ENCODE data around the gene LRIT1. TPM values are rescaled to one million over a fixed set of nuclear protein-coding genes. Genes with fewer than 3 reads are reported as not detected.
"Not testable (repeated sequence)": the region's sequence is repeated elsewhere in the genome, so short reads cannot be mapped to it uniquely, and the experiment has no call there.

The LRIT1 gene, protein sequence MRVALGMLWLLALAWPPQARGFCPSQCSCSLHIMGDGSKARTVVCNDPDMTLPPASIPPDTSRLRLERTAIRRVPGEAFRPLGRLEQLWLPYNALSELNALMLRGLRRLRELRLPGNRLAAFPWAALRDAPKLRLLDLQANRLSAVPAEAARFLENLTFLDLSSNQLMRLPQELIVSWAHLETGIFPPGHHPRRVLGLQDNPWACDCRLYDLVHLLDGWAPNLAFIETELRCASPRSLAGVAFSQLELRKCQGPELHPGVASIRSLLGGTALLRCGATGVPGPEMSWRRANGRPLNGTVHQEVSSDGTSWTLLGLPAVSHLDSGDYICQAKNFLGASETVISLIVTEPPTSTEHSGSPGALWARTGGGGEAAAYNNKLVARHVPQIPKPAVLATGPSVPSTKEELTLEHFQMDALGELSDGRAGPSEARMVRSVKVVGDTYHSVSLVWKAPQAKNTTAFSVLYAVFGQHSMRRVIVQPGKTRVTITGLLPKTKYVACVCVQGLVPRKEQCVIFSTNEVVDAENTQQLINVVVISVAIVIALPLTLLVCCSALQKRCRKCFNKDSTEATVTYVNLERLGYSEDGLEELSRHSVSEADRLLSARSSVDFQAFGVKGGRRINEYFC
- under 1 TPM in 1 of 4 donors, not detected in 3; 0.09 TPM for total RNA-seq
- not detected for polyA plus RNA-seq
- long read RNA-seq, donor 1 = 0 reads
- long read RNA-seq, donor 2 = 0 reads
- long read RNA-seq, donor 3 = 0 reads
- long read RNA-seq, donor 4 = 0 reads

DNA sequence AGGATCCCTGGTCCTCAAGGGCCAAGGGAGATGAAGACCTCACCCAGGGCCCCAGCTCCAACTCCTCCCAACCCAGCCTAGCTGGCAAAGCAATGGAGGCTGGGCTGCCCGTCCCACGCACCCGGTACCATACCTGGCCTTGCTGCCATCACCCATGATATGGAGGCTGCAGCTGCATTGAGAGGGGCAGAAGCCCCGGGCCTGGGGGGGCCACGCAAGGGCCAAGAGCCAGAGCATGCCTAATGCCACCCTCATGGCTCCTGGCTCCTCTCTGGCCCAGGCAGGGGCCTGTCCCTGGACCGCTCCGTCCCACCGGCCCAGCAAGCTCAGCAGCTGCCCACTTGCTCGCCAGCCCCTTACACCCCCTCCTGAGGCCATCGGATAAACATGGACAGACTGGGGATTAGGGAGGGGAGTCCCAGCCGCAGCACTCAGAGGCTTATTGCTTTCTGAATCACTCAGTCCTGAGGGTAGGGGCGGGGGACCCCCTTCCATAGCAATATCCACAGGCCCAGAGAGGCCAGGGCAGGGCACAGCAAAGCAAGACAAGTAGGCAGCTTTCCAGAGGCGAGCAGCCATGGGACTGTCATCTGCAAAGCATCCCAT lies at the start of gene LRIT1:
TSS of gene LRIT1 (minus strand) at position 362 of the 606 bp plus-strand sequence. CDS start at position 255, 107 bp downstream.
- no peaks in the 10 kb centered on the region for H3K27me3 ChIP-seq (ENCODE audit: control insufficient read depth, insufficient read depth)
- ATAC-seq (no peak), DNase-seq (no peak)
- no peaks in the 10 kb centered on the region for H3K9me3 ChIP-seq (ENCODE audit: control insufficient read depth, low read length)
- WGBS = 80% methylated on average over 13 of the region's 13 CpGs
- H3K4me1 ChIP-seq (ENCODE audit: control insufficient read depth, insufficient read depth, low read length) = no peaks in the 10 kb centered on the region
- H3K4me3 ChIP-seq (ENCODE audit: low read length) = no peak within 1 kb of the TSS
- intact Hi-C loops (cut with DNase I) = no loop called here
- H3K27ac ChIP-seq (ENCODE audit: low read length) = no peak within 1 kb of the TSS

DNA sequence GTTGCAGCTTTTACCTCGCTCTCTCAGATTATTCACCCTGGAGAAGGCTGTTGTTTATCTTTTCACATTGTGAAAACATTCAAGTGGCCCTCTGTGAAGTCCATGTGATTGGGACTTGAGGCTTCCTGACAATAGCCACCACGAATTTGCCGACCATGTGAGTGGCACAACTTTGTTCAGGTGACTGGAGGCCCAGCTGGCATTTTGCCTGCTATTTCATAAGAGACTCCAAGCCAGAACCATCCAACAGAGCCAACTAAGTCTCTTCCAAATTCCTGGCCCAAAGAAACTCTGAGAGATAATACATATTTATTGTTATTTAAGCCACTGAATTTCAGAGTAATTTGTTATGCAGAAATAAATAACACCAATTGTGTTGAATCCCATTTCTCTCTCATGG lies 48.9 kb upstream of the LRIT1 start:
- H3K4me3 ChIP-seq (ENCODE audit: low read length) = no peak overlapping the region
- H3K27me3 ChIP-seq (ENCODE audit: control insufficient read depth, insufficient read depth) = no peaks in the 10 kb centered on the region
- no peak overlapping the region for H3K27ac ChIP-seq (ENCODE audit: low read length)
- H3K4me1 ChIP-seq (ENCODE audit: control insufficient read depth, insufficient read depth, low read length) = no peaks in the 10 kb centered on the region
- H3K9me3 ChIP-seq (ENCODE audit: control insufficient read depth, low read length) = no peaks in the 10 kb centered on the region
- no peak for DNase-seq
- 64% methylated on average over 3 of the region's 3 CpGs for WGBS
- ATAC-seq = no peak
- intact Hi-C loops (cut with DNase I) = no loop called here

DNA sequence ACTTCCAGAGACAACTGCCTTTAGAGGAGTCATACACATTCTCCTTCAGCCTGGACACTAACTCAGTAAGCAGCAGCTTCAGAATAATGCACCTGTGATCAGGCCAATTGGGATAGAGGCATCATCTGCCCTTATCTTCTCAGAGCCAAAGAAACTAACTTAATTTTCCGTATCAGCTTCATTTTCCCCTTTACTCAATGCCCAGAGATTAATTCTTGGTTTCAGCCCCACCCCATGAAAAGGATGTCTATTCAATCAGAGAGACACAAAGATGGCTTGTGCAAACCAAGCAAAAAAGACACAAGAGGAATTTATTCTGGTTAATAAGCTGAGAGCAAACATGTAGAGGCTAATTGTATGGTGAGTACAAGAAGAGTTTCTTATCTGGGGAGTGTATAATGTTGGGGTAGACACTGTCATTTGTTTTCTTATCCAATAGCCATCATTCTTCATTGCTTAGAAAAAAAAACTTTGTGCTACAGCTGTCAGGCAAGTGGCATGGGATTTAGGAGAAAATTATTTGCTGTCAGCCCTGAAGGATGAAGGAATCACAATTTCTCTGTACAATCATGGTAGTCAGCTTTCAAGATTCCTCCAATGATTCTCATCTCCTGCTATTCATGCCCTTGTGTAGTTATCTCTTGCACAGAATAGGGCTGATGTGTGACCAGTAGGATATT lies 48.3 kb upstream of the LRIT1 start:
- H3K27ac ChIP-seq (ENCODE audit: low read length) = no peak overlapping the region
- WGBS = 59% methylated on average over 1 of the region's 1 CpG
- H3K27me3 ChIP-seq (ENCODE audit: control insufficient read depth, insufficient read depth) = no peaks in the 10 kb centered on the region
- DNase-seq (no peak), ATAC-seq (no peak)
- no peaks in the 10 kb centered on the region for H3K9me3 ChIP-seq (ENCODE audit: control insufficient read depth, low read length)
- no peaks in the 10 kb centered on the region for H3K4me1 ChIP-seq (ENCODE audit: control insufficient read depth, insufficient read depth, low read length)
- H3K4me3 ChIP-seq (ENCODE audit: low read length) = no peak overlapping the region
- intact Hi-C loops (cut with DNase I) = no loop called here

DNA sequence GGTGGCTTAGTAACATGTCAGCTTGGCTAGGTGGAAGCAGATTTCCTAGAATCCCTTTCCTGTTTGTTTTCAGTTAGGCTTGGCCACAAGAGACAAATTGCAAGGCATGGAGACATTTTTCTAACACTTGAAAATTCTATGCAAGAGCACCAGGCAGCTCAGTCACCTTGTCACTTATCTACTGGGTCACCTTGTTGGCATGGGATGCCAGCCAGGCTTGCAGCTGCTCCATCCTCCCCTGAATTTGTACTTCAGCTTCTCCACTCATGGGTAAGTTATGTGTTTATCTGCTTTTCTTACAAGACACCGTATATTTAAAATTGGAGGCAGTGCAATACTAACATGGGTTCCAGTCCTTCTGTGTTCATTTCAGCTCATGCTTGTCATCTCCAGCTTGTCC lies 46.8 kb upstream of the LRIT1 start:
- Histone ChIP-seq H3K27ac (ENCODE audit: low read length) (no peak overlapping the region), H3K27me3 (ENCODE audit: control insufficient read depth, insufficient read depth) (no peaks in the 10 kb centered on the region), H3K4me3 (ENCODE audit: low read length) (no peak overlapping the region), H3K9me3 (ENCODE audit: control insufficient read depth, low read length) (no peaks in the 10 kb centered on the region), H3K4me1 (ENCODE audit: control insufficient read depth, insufficient read depth, low read length) (no peaks in the 10 kb centered on the region)
- intact Hi-C loops (cut with DNase I) = no loop called here
- no peak for DNase-seq
- 93% methylated on average over 1 of the region's 1 CpG for WGBS
- ATAC-seq = no peak

DNA sequence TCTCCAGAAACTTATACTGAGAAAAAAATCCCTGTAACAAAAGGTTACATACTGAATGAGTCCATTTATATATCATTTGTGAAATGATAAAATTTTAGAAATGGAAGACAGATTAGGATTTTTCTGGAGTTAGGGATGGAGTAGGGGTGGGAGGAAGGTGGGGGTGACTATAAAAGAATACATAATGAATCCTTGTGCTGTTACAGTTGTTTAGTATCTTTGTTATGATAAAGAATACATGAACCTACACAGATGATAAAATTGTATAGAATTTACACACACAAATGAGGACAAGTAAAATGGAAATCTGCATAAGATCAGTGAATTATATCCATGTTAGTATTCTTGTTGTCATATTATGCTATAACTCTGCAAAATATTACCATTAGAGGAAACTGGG lies 45.3 kb upstream of the LRIT1 start:
- ATAC-seq = no peak
- no peaks in the 10 kb centered on the region for H3K27me3 ChIP-seq (ENCODE audit: control insufficient read depth, insufficient read depth)
- no peaks in the 10 kb centered on the region for H3K4me1 ChIP-seq (ENCODE audit: control insufficient read depth, insufficient read depth, low read length)
- no peak for DNase-seq
- H3K4me3 ChIP-seq (ENCODE audit: low read length) = no peak overlapping the region
- intact Hi-C loops (cut with DNase I) = no loop called here
- H3K27ac ChIP-seq (ENCODE audit: low read length) = no peak overlapping the region
- no peaks in the 10 kb centered on the region for H3K9me3 ChIP-seq (ENCODE audit: control insufficient read depth, low read length)

GRCh38 chr10:84279876-84280475 lies 38.6 kb upstream of the LRIT1 start:
- H3K4me1 ChIP-seq (ENCODE audit: control insufficient read depth, insufficient read depth, low read length); H3K27ac ChIP-seq (ENCODE audit: low read length); intact Hi-C loops (cut with DNase I); H3K4me3 ChIP-seq (ENCODE audit: low read length); ATAC-seq; H3K27me3 ChIP-seq (ENCODE audit: control insufficient read depth, insufficient read depth); H3K9me3 ChIP-seq (ENCODE audit: control insufficient read depth, low read length); DNase-seq: not testable (repeated sequence)
- WGBS = 71% methylated on average over 30 of the region's 31 CpGs

- Histone ChIP-seq H3K4me3 (ENCODE audit: low read length) (no peak overlapping the region), H3K4me1 (ENCODE audit: control insufficient read depth, insufficient read depth, low read length) (no peaks in the 10 kb centered on the region), H3K27me3 (ENCODE audit: control insufficient read depth, insufficient read depth) (no peaks in the 10 kb centered on the region), H3K27ac (ENCODE audit: low read length) (no peak overlapping the region), H3K9me3 (ENCODE audit: control insufficient read depth, low read length) (no peaks in the 10 kb centered on the region)
- ATAC-seq = no peak
- no peak for DNase-seq
- WGBS = 56% methylated on average over 1 of the region's 1 CpG
- intact Hi-C loops (cut with DNase I) = no loop called here
Measured at GRCh38 chr10:84270708-84271107, 29.4 kb upstream of the LRIT1 start.

- Histone ChIP-seq H3K9me3 (ENCODE audit: control insufficient read depth, low read length) (no peaks in the 10 kb centered on the region), H3K4me3 (ENCODE audit: low read length) (no peak overlapping the region), H3K27me3 (ENCODE audit: control insufficient read depth, insufficient read depth) (no peaks in the 10 kb centered on the region), H3K27ac (ENCODE audit: low read length) (no peak overlapping the region), H3K4me1 (ENCODE audit: control insufficient read depth, insufficient read depth, low read length) (no peaks in the 10 kb centered on the region)
- ATAC-seq = no peak
- WGBS = 70% methylated on average over 2 of the region's 2 CpGs
- intact Hi-C loops (cut with DNase I) = loop anchor here in 2 of 4 donors (5.0 to 10.0 kb wide), 2 partner anchors 103 to 105 kb away; no protein-coding TSS in a partner anchor
- no peak for DNase-seq
Measured at GRCh38 chr10:84269773-84270172, 28.4 kb upstream of the LRIT1 start.

DNA sequence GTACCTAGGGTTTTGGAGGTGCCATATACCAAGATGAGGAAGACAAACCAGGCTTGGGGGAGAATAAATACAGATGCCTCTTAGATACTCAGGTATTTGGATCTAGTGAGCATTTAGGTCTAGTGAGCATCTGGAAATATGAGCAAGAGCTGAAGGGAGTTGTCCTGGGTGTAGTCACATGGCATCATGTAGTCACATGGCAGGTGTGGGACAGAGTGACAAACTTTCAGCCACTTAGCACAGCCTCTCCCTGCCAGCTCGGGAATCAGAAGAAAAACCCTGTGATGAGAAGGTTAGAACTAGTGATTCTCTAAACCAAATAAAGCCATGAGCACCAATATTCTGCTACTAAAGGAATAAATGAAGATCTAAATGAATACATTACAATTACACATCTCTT lies 27.8 kb upstream of the LRIT1 start:
- ATAC-seq = no peak
- Histone ChIP-seq H3K4me1 (ENCODE audit: control insufficient read depth, insufficient read depth, low read length) (no peaks in the 10 kb centered on the region), H3K27me3 (ENCODE audit: control insufficient read depth, insufficient read depth) (no peaks in the 10 kb centered on the region), H3K4me3 (ENCODE audit: low read length) (no peak overlapping the region), H3K9me3 (ENCODE audit: control insufficient read depth, low read length) (no peaks in the 10 kb centered on the region), H3K27ac (ENCODE audit: low read length) (no peak overlapping the region)
- DNase-seq = no peak
- intact Hi-C loops (cut with DNase I) = loop anchor here in 2 of 4 donors (5.0 to 10.0 kb wide), 2 partner anchors 103 to 106 kb away; no protein-coding TSS in a partner anchor
- WGBS = 70% methylated on average over 1 of the region's 1 CpG

DNA sequence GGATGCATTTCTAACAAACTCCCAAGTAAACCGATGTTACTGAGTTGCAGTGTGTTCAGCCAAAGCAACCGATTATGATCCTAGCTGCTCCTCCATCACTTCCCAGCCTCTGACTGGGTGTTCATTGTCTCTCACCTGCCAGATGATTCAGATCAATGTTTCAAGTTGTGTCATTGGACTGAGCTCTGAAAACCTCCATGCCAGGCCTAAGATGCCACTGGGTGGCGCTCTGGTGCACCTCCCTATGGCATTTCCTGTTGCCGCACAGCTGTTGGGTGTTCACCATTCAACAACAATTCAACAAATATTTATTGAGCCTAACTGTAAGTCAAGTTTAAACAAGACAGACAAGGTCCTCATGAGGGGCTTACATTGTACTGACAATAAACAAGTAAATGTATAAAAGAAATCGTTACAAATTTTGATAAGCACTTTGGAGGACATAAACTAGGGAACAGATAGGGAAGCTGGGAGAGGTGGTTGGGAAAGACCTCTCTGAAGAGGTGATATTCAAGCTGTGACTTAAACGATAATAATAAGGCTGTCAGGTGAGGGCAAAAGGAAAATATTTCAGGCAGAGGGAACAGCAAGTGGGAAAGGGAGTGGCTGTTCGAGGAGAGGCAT lies 26.3 kb upstream of the LRIT1 start:
- intact Hi-C loops (cut with DNase I) = loop anchor here in 2 of 4 donors (5.0 to 10.0 kb wide), 2 partner anchors 105 to 107 kb away; no protein-coding TSS in a partner anchor
- Histone ChIP-seq H3K4me3 (ENCODE audit: low read length) (no peak overlapping the region), H3K4me1 (ENCODE audit: control insufficient read depth, insufficient read depth, low read length) (no peaks in the 10 kb centered on the region), H3K9me3 (ENCODE audit: control insufficient read depth, low read length) (no peaks in the 10 kb centered on the region), H3K27me3 (ENCODE audit: control insufficient read depth, insufficient read depth) (no peaks in the 10 kb centered on the region), H3K27ac (ENCODE audit: low read length) (no peak overlapping the region)
- DNase-seq = peak; percentile 38 to 68 (median 66)
- WGBS = 42% methylated on average over 7 of the region's 7 CpGs
- ATAC-seq = peak in 1 of 2 donors; percentile 46
